GM12872 (cell line): ENCODE data around the gene TRPV6.

Experiments
- CTCF ChIP-seq: IDR thresholded peaks from 3 replicates; pipeline ENCODE4 v1.5.1; 2011; ENCODE audit warnings: low read depth, mild to moderate bottlenecking, low read length, moderate library complexity; ENCODE audit not compliant: insufficient read depth

Gene TRPV6

DNA sequence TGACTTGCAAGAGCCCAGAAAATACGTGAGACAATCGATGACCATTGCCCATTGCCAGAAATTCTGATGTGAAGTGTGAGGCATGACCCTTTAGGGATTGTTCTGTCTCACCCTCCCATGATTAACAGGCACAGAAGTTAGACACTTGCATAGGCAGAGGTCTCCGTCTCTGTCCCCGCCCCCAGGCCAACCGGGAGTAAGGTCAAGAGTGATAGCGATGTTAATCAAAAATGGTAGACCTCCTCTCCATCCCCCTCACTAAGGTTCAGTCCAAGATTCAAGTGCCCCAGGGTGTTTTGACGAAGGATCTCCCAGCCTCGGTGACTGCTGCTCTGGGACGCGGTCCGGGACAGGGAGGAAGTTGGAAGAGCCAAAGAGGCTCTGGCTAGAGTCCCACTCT is 22.7 kb upstream of the TRPV6 start:
- TF ChIP-seq CTCF = no peak

DNA sequence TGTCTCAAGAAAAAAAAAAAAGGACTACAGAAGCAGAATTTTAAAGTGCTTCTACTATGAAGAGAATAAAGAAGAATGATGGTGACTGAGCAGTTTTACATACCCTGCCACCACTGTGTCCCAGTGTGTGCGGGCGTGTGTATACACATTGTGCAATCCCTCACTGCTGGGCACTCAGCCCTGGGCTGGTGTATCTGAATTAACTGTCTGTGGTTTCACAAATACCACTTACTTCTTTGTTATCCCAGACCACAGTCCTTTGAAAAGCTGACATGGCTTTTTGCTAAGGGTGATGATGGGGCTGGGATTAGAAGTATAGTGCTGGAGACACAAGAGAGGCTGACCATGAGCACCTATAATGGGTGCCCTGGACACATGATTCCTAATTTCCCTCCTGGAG is 21.1 kb upstream of the TRPV6 start:
- no peak for TF ChIP-seq CTCF

GRCh38 chr7:142905759-142906158 is 20.2 kb upstream of the TRPV6 start:
- TF ChIP-seq CTCF = no peak

DNA sequence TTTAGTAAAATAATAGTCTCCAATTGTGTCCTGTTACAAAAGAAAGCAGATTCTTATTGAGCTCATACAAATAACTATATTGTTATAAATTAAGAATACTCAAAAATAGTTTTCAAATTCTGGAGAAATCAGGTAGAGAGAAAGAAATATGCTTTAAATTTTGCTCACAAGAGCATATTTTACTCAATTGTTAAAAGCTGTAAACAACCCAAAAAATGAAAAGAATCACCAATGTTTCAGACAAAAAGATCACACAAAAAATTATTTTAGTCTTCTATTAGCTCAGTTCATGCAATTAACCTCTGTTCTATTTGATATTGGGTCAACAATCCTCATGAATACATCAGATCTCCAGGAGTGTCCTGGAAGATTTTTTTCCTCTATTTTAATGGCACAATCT is 18.6 kb upstream of the TRPV6 start:
- TF ChIP-seq CTCF = no peak

DNA sequence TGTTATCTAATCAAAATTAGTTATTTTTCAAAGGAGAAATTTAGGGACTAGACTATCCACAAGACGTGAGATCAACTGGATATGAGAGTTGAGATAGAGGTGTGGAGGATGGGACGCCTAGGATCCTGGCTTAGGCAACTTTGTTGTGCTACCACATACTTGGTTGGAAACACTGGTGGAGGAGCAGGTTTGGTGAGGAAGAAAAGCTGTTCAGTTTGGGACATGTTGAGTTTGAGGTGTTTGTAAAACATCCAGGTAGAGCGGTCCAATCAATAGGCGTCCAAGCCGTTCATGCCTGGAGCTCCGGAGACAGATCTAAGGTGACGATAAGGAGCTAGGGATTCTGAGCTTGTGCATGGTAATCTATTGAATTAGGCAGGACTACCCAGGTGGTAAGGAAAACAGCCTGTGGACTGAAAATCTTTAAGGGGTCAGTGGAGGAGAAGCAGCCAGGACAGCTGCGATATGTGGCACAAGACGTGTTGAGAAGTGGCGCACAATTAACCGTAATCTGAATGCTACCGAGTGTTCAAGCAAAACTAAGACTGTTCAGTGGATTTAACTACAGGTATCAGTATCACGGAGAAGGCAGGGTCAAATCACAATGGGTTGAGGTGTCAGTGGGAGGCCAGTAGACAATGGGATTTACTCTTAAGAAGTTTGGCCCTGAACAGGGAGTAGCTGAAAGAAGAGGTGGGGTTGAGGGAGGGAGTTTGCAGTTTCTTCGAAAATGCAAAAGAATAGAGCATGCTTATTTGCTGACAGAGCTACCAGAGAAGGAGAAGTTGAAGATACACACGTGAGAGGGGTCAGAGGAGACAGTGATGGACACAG is 16.1 kb upstream of the TRPV6 start:
- no peak for TF ChIP-seq CTCF

DNA sequence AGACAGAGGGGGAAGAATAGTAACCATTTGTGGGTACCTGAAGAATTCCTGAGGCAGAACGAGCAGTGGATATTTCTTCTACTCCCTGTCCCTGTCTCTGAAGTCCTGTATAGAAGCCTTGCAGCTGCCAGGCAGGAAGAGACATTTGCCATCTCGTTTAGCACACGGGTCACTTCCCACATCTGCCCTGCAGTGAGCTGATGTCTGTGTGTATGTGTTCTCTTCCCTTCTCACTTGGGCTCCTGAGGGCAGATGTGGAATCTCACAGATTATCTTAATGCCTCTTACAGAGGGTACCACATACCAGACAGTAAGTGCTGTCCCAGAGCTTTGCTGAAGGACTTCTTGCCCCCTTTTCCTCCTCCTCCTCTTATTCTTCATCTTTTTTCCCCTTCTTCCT is 14.1 kb upstream of the TRPV6 start:
- TF ChIP-seq CTCF = no peak

- no peak for TF ChIP-seq CTCF
Measured at GRCh38 chr7:142898377-142899170, 13.0 kb upstream of the TRPV6 start.
